DND-41 (cell line): ENCODE data around the gene MTHFD1.
"Not testable (repeated sequence)": the region's sequence is repeated elsewhere in the genome, so short reads cannot be mapped to it uniquely, and the experiment has no call there.

Experiments
- ATAC-seq: fragments of 200-7000 bp; cut with Tn5 transposase; 3 replicates; pipeline ENCODE4 v1.9.1; 2021; ENCODE audit warnings: low read depth; ENCODE audit not compliant: insufficient read depth
- DNase-seq: peaks from one replicate; pipeline ENCODE4 v3.0.0-alpha.2; 2020
- H2AFZ ChIP-seq: 2 replicates; pipeline ENCODE4 v1.6.0; 2012; ENCODE audit warnings: low read depth, low read length
- H3K27ac ChIP-seq: 2 replicates; pipeline ENCODE4 v1.5.1; 2012; ENCODE audit warnings: low read length, inconsistent platforms
- H3K27me3 ChIP-seq: fragments of 200-600 bp; sonication (generic); 2 replicates; pipeline ENCODE4 v1.6.0; 2012; ENCODE audit warnings: low read length, mild to moderate bottlenecking, inconsistent platforms; ENCODE audit not compliant: insufficient read depth, poor library complexity
- H3K36me3 ChIP-seq: 2 replicates; pipeline ENCODE4 v1.5.1; 2012; ENCODE audit warnings: low read length, inconsistent platforms; ENCODE audit not compliant: insufficient read depth
- H3K4me1 ChIP-seq: 2 replicates; pipeline ENCODE4 v1.5.1; 2012; ENCODE audit warnings: mild to moderate bottlenecking, low read length; ENCODE audit not compliant: insufficient read depth
- H3K4me2 ChIP-seq: 2 replicates; pipeline ENCODE4 v1.6.0; 2012; ENCODE audit warnings: mild to moderate bottlenecking, moderate library complexity, low read length, inconsistent platforms; ENCODE audit not compliant: insufficient read depth
- H3K4me3 ChIP-seq, 2 experiments: fragments of 200-600 bp in 1 of 2; shearing (Covaris generic) in 1 of 2; 2 replicates each; pipeline ENCODE4 v1.5.1; 2012 to 2016; ENCODE audit warnings: inconsistent platforms in 2 of 2, low read length in 2 of 2, mild to moderate bottlenecking in 2 of 2, low read depth in 1 of 2, moderate library complexity in 1 of 2
- H3K79me2 ChIP-seq: 2 replicates; pipeline ENCODE4 v1.6.0; 2012; ENCODE audit warnings: low read length, inconsistent platforms; ENCODE audit not compliant: insufficient read depth
- H3K9ac ChIP-seq: 2 replicates; pipeline ENCODE4 v1.6.0; 2012; ENCODE audit warnings: low read depth, mild to moderate bottlenecking, inconsistent platforms, low read length, moderate library complexity
- H3K9me3 ChIP-seq: 2 replicates; pipeline ENCODE4 v1.5.1; 2012; ENCODE audit warnings: low read length, moderate library complexity, mild to moderate bottlenecking, inconsistent platforms; ENCODE audit not compliant: insufficient read depth, severe bottlenecking
- H4K20me1 ChIP-seq: 2 replicates; pipeline ENCODE4 v1.6.0; 2012; ENCODE audit warnings: low read length; ENCODE audit not compliant: insufficient read depth
- CTCF ChIP-seq: IDR thresholded peaks from 2 replicates; pipeline ENCODE4 v1.5.1; 2012; ENCODE audit warnings: borderline replicate concordance, low read length, moderate library complexity, mild to moderate bottlenecking; ENCODE audit not compliant: poor library complexity, severe bottlenecking; ENCODE audit errors: extremely low read depth
- EZH2 ChIP-seq: IDR thresholded peaks from 3 replicates; pipeline ENCODE4 v1.6.1; 2012; ENCODE audit warnings: borderline replicate concordance, low read depth, mild to moderate bottlenecking, moderate library complexity, low read length, inconsistent platforms; ENCODE audit not compliant: severe bottlenecking

Gene MTHFD1

GRCh38 chr14:64364907-64365306, 23.2 kb upstream of the MTHFD1 start:
- Histone ChIP-seq H3K27ac (no peak overlapping the region), H3K9me3 (no peaks in the 10 kb centered on the region), H3K9ac (no peak overlapping the region), H3K4me3 (no peak overlapping the region), H3K4me1 (no peaks in the 10 kb centered on the region), H3K27me3 (no peaks in the 10 kb centered on the region), H3K4me2 (no peak overlapping the region), H3K79me2 (no peaks in the 10 kb centered on the region), H2AFZ (no peak overlapping the region), H4K20me1 (no peaks in the 10 kb centered on the region), H3K36me3 (no peaks in the 10 kb centered on the region)
- TF ChIP-seq EZH2 (no peak), CTCF (no peak)
- DNase-seq = no peak
- no peak for ATAC-seq

GRCh38 chr14:64365358-64365889, 22.7 kb upstream of the MTHFD1 start:
- not testable (repeated sequence) for H3K4me2 ChIP-seq, H3K4me1 ChIP-seq, H2AFZ ChIP-seq, DNase-seq, H3K27ac ChIP-seq, H3K9me3 ChIP-seq, H3K36me3 ChIP-seq, H3K4me3 ChIP-seq, H3K27me3 ChIP-seq, H3K9ac ChIP-seq, H4K20me1 ChIP-seq, ATAC-seq, H3K79me2 ChIP-seq

DNA sequence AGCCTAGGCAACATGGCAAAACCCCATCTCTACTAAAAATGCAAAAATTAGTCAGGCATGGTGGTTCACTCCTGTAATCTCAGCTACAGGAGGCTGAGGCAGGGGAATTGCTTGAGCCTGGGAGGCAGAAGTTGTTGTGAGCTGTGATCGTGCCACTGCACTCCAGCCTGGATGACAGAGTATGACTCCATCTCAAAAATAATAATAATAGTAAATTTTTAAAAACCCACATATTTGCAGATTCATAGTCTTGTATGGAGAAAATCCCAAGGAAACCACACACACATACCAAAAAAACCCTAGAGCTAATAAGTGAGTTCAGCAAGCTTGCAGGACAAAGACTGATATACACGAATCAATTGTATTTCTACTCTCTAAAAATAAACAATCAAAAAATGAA, 19.0 kb upstream of the MTHFD1 start:
- no peaks in the 10 kb centered on the region for H3K36me3 ChIP-seq
- no peak overlapping the region for H3K27ac ChIP-seq
- no peak overlapping the region for H2AFZ ChIP-seq
- H4K20me1 ChIP-seq = no peaks in the 10 kb centered on the region
- ATAC-seq (no peak), DNase-seq (no peak)
- no peak overlapping the region for H3K9ac ChIP-seq
- H3K4me1 ChIP-seq = no peaks in the 10 kb centered on the region
- H3K27me3 ChIP-seq = no peaks in the 10 kb centered on the region
- TF ChIP-seq CTCF (no peak), EZH2 (no peak)
- H3K9me3 ChIP-seq = no peaks in the 10 kb centered on the region
- no peak overlapping the region for H3K4me3 ChIP-seq
- no peaks in the 10 kb centered on the region for H3K79me2 ChIP-seq
- H3K4me2 ChIP-seq = no peak overlapping the region

DNA sequence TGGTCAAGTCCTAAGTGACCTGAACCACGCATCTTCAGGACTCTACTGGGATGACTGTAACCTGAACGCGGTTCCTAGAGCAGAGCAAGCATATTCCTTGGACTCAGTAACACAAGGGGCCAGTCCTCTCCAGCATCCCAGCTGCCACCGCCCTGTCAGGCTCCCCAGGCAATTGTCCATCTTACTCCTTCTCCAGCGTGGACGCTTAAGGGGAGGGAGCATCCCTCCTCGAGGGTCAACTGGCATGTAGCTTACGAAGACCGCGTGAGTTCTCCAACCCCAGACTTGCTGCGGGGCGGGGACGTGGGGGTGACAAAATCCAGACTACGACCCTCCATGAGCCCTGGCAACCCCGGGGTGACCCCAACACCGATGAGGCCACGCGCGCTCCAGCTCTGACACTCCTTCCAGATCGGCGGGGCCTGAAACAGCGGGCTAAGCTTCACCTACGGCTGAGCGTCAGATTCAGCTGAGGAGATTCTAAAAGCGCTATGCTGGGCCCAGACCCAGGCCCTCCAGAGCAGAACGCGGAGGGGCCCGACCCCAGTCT, 846 bp upstream of the MTHFD1 start:
- H3K9ac ChIP-seq = peak overlapping the region; percentile 90
- H3K4me1 ChIP-seq = peaks cover 53% of the 10 kb centered on the region
- peaks cover 22% of the 10 kb centered on the region for H3K36me3 ChIP-seq
- H3K27me3 ChIP-seq = no peaks in the 10 kb centered on the region
- no peak for DNase-seq
- H3K4me2 ChIP-seq = peak overlapping the region; percentile 83
- peak overlapping the region; percentile 88 for H3K27ac ChIP-seq
- ATAC-seq = no peak; the same call in 2 of the 3 replicates
- peaks cover 50% of the 10 kb centered on the region for H3K79me2 ChIP-seq
- peak overlapping the region; percentile 88 for H2AFZ ChIP-seq
- H3K9me3 ChIP-seq = no peaks in the 10 kb centered on the region
- H3K4me3 ChIP-seq = peak overlapping the region; percentile 50 to 71
- no peak for TF ChIP-seq CTCF
- no peak for TF ChIP-seq EZH2
- H4K20me1 ChIP-seq = peaks cover 3% of the 10 kb centered on the region; the same call in 1 of the 2 replicates
